LNCaP clone FGC (cell line): ENCODE data around the gene SPPL3.

Experiments used
- DNase-seq: peaks from one replicate; pipeline ENCODE4 v3.0.0-alpha.2; 2011; ENCODE audit warnings: low read depth
- H3K4me3 ChIP-seq: 2 replicates; pipeline ENCODE4 v1.5.1; 2011; ENCODE audit warnings: mild to moderate bottlenecking, low read depth, low read length, control low read depth
- CTCF ChIP-seq: IDR thresholded peaks from 2 replicates; pipeline ENCODE4 v1.5.1; 2012; ENCODE audit warnings: mild to moderate bottlenecking; ENCODE audit not compliant: control insufficient read depth, insufficient read depth; ENCODE audit errors: extremely low read depth

SPPL3 gene

GRCh38 chr12:120862664-120863063, 41.5 kb downstream of the SPPL3 start:
- TF ChIP-seq CTCF = no peak
- no peak for DNase-seq
- H3K4me3 ChIP-seq = no peak overlapping the region

- TF ChIP-seq CTCF = no peak
- DNase-seq = no peak
- no peak overlapping the region for H3K4me3 ChIP-seq
Measured at GRCh38 chr12:120861074-120861795, 42.9 kb downstream of the SPPL3 start.

- TF ChIP-seq CTCF = no peak
- DNase-seq = no peak
- H3K4me3 ChIP-seq = no peak overlapping the region
Measured at GRCh38 chr12:120858306-120859088, 45.7 kb downstream of the SPPL3 start.

- no peak for DNase-seq
- peak; percentile 33; the same call in 1 of the 2 replicates for TF ChIP-seq CTCF
- H3K4me3 ChIP-seq = no peak overlapping the region
Measured at GRCh38 chr12:120856980-120857379, 47.2 kb downstream of the SPPL3 start.

- DNase-seq = no peak
- H3K4me3 ChIP-seq = no peak overlapping the region
- no peak for TF ChIP-seq CTCF
Measured at GRCh38 chr12:120855823-120856588, 48.2 kb downstream of the SPPL3 start.

- TF ChIP-seq CTCF = no peak
- no peak overlapping the region for H3K4me3 ChIP-seq
Measured at GRCh38 chr12:120854804-120855203, 49.4 kb downstream of the SPPL3 start.

More at GRCh38 chr12:120854804-120855203, 49.4 kb downstream of the SPPL3 start:
- no peak for DNase-seq
